DOHH2 (cell line): Measurements from ENCODE around the gene SLC39A13.
"Not testable (repeated sequence)": the region's sequence is repeated elsewhere in the genome, so short reads cannot be mapped to it uniquely, and the experiment has no call there.

Experiments used
- EZH2phosphoT487 ChIP-seq: fragments of 200-600 bp; sonication (generic); IDR thresholded peaks from 2 replicates; pipeline ENCODE4 v1.6.1; 2017; ENCODE audit warnings: borderline replicate concordance, mild to moderate bottlenecking, antibody characterized with exemption, low read length, moderate library complexity, mixed read lengths
- TF ChIP-seq, protein P1 (sequence below): fragments of 200-600 bp; sonication (generic); IDR thresholded peaks from one replicate; pipeline ENCODE4 v1.5.1; 2014; ENCODE audit warnings: antibody characterized with exemption, mild to moderate bottlenecking, low read depth, low read length; ENCODE audit not compliant: poor library complexity, severe bottlenecking

DNA sequence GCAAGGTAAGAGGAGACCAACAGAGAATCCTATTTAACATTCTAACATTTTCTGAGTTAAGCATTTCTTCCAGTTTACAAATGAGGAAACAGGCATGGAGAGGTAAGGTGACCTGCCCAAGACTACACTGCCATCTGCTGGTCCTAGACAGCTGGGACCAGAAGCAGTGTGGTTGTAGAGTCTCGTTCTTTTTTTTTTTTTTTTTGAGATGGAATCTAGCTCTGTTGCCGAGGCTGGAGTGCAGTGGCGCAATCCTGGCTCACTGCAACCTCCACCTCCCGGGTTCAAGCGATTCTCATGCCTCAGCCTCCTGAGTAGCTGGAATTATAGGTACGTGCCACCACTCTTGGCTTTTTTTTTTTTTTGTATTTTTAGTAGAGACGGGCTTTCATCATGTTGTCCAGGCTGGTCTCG, 45.9 kb downstream of the SLC39A13 start:
- TF ChIP-seq, protein P1, sequence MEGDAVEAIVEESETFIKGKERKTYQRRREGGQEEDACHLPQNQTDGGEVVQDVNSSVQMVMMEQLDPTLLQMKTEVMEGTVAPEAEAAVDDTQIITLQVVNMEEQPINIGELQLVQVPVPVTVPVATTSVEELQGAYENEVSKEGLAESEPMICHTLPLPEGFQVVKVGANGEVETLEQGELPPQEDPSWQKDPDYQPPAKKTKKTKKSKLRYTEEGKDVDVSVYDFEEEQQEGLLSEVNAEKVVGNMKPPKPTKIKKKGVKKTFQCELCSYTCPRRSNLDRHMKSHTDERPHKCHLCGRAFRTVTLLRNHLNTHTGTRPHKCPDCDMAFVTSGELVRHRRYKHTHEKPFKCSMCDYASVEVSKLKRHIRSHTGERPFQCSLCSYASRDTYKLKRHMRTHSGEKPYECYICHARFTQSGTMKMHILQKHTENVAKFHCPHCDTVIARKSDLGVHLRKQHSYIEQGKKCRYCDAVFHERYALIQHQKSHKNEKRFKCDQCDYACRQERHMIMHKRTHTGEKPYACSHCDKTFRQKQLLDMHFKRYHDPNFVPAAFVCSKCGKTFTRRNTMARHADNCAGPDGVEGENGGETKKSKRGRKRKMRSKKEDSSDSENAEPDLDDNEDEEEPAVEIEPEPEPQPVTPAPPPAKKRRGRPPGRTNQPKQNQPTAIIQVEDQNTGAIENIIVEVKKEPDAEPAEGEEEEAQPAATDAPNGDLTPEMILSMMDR: peak; percentile 75
- TF ChIP-seq EZH2phosphoT487: not testable (repeated sequence)
